ENCODE measurements around the gene ZBTB42. TPM values are rescaled to one million over a fixed set of nuclear protein-coding genes. Genes with fewer than 3 reads are reported as not detected.

The ZBTB42 gene
- total RNA-seq, 1 experiment from 2014 or later, result 9.2 TPM

DNA sequence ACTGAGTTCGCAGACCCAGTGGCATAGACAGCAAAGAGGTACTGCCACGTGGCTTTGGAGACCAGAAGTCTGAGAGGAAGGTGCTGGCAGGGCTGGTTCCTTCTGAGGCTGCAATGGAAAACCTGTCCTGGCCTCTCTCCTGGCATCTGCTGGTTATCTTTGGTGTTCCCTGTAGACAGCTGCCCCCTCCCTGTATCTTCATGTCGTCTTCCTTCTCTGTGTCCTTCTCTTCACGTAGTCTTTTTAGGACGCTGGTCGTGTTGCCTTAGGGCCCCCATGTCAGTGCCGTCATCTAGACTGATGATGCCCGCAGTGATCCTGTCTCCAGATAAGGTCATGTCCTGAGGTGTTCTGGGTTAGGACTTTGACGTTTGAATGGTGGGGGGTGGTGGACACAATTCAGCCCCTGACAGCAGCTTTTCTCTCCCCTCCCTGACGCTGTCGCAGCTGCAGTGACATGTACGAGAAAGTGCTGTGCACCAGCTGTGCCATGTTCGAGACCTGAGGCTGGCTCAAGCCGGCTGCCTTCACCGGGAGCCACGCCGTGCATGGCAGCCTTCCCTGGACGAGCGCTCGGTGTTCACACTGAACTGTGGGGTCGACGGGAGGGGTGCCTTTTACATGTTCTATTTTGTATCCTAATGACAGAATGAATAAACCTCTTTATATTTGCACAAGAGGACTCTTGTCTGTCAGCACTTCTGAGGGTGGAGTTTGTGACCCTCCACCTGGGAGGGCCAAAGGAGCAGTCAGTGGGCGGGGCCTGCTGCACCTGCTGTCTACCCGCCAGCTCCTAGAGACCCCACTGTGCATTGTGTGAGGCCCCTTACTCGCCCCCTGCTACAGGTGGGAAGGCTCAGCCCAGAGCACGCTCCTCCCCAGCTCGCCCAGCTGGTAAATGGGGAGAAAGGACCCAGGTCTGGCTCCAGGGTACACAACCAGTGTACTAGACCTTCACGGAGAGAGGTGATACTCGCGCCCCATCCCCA lies 41.6 kb upstream of the ZBTB42 start:
- Histone ChIP-seq H3K9ac (ENCODE audit: low read length) (no peak overlapping the region), H3K9me3 (ENCODE audit: low read length) (no peaks in the 10 kb centered on the region), H3K27me3 (ENCODE audit: low read length) (no peaks in the 10 kb centered on the region), H3K9me2 (replicated peaks; ENCODE audit: low read length) (no peaks in the 10 kb centered on the region), H3F3A (ENCODE audit: low read length, unreplicated experiment) (no peaks in the 10 kb centered on the region), H3K4me2 (ENCODE audit: low read length) (no peak overlapping the region), H2AFZ (ENCODE audit: low read length) (no peak overlapping the region), H3K4me3 (ENCODE audit: low read length) (no peak overlapping the region), H3K36me3 (ENCODE audit: low read depth, low read length) (peaks cover 30% of the 10 kb centered on the region), H4K20me1 (ENCODE audit: low read length) (peaks cover 15% of the 10 kb centered on the region), H3K4me1 (ENCODE audit: insufficient read depth, low read length) (peaks cover 7% of the 10 kb centered on the region; the same call in 1 of the 2 replicates), H3K27ac (ENCODE audit: low read length) (no peak overlapping the region), H3K79me2 (ENCODE audit: low read length) (peaks cover 36% of the 10 kb centered on the region)
- no peak for TF ChIP-seq EZH2phosphoT487 (IDR thresholded peaks at IDR 0.05; ENCODE audit: borderline replicate concordance, low read length)
- TF ChIP-seq, protein P1, sequence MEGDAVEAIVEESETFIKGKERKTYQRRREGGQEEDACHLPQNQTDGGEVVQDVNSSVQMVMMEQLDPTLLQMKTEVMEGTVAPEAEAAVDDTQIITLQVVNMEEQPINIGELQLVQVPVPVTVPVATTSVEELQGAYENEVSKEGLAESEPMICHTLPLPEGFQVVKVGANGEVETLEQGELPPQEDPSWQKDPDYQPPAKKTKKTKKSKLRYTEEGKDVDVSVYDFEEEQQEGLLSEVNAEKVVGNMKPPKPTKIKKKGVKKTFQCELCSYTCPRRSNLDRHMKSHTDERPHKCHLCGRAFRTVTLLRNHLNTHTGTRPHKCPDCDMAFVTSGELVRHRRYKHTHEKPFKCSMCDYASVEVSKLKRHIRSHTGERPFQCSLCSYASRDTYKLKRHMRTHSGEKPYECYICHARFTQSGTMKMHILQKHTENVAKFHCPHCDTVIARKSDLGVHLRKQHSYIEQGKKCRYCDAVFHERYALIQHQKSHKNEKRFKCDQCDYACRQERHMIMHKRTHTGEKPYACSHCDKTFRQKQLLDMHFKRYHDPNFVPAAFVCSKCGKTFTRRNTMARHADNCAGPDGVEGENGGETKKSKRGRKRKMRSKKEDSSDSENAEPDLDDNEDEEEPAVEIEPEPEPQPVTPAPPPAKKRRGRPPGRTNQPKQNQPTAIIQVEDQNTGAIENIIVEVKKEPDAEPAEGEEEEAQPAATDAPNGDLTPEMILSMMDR (conservative IDR thresholded peaks at IDR 0.05; ENCODE audit: low read depth, low read length), result no peak
- no peak for TF ChIP-seq EZH2 (IDR thresholded peaks at IDR 0.05; ENCODE audit: low read length, unreplicated experiment)
- ATAC-seq, result no peak
- intact Hi-C loops (cut with micrococcal nuclease), result no loop called here
- ChIA-PET POLR2A (ENCODE audit: unreplicated experiment) (no interaction called here), CTCF (no interaction called here)
- no peak for DNase-seq
- no TSS peak for BruUV-seq (replicated peaks)

DNA sequence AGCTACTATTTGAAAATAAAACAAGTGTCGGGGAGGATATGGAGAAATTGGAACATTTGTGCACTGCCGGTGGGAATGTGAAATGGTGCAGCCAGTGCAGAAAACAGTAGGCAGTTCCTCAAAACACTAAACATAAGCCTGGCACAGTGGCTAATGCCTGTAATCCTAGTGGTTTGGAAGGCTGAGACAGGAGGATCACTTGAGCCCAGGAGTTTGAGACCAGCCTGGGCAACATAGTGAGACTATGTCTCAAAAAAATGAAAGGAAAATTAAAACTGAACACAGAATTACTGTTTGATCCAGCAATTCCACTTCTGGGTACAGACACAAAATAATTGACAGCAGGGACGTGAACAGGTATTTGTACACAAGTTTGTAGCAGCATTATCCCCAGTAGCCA lies 35.4 kb upstream of the ZBTB42 start:
- no peaks in the 10 kb centered on the region for H3K9me3 ChIP-seq (ENCODE audit: low read length)

More for the DNA sequence above, 35.4 kb upstream of the ZBTB42 start:
- ChIA-PET CTCF (interaction anchor here (0.6 kb wide), 1 partner anchor 557 kb away, joined by 4 read pairs; no protein-coding TSS in a partner anchor), POLR2A (ENCODE audit: unreplicated experiment) (no interaction called here)
- Histone ChIP-seq H3K27ac (ENCODE audit: low read length) (no peak overlapping the region), H3K79me2 (ENCODE audit: low read length) (no peaks in the 10 kb centered on the region), H3K27me3 (ENCODE audit: low read length) (no peaks in the 10 kb centered on the region), H3K4me2 (ENCODE audit: low read length) (no peak overlapping the region), H2AFZ (ENCODE audit: low read length) (no peak overlapping the region), H3K36me3 (ENCODE audit: low read depth, low read length) (peaks cover 4% of the 10 kb centered on the region; the same call in 1 of the 2 replicates), H3F3A (ENCODE audit: low read length, unreplicated experiment) (no peaks in the 10 kb centered on the region), H3K9me2 (replicated peaks; ENCODE audit: low read length) (no peaks in the 10 kb centered on the region), H3K4me3 (ENCODE audit: low read length) (no peak overlapping the region), H3K4me1 (ENCODE audit: insufficient read depth, low read length) (no peaks in the 10 kb centered on the region), H4K20me1 (ENCODE audit: low read length) (no peaks in the 10 kb centered on the region), H3K9ac (ENCODE audit: low read length) (no peak overlapping the region)
- intact Hi-C loops (cut with micrococcal nuclease), result no loop called here
- no TSS peak for BruUV-seq (replicated peaks)
- ATAC-seq (no peak), DNase-seq (no peak)
- TF ChIP-seq, protein P1 (conservative IDR thresholded peaks at IDR 0.05; ENCODE audit: low read depth, low read length), result no peak
- TF ChIP-seq EZH2phosphoT487 (IDR thresholded peaks at IDR 0.05; ENCODE audit: borderline replicate concordance, low read length) (no peak), EZH2 (IDR thresholded peaks at IDR 0.05; ENCODE audit: low read length, unreplicated experiment) (no peak)

Measured in PC-3 (cell line).